CD4-positive, alpha-beta T cell (primary cell): ENCODE measurements around the gene TRIM36. TPM values are rescaled to one million over a fixed set of nuclear protein-coding genes. Genes with fewer than 3 reads are reported as not detected.

ENCODE experiments used
- ATAC-seq: fragments of 200-7000 bp; cut with Tn5 transposase; one replicate; pipeline ENCODE4 v1.10.0; 2022; ENCODE audit warnings: mild to moderate bottlenecking; ENCODE audit not compliant: poor library complexity
- CTCF ChIA-PET: fragments of 350-600 bp; sonication (Branson Sonifier 250); formaldehyde crosslinking; loops from one replicate; lab custom pipeline; 2021; ENCODE audit warnings: antibody characterized with exemption, inconsistent platforms; lab: Charles Lee
- POLR2A ChIA-PET: fragments of 350-600 bp; sonication (Branson Sonifier 250); formaldehyde crosslinking; loops from one replicate; lab custom pipeline; 2021; ENCODE audit warnings: antibody characterized with exemption, inconsistent platforms; lab: Charles Lee
- DNase-seq, 14 experiments: peaks; one replicate each; pipeline ENCODE4 v3.0.0-alpha.2; 2013 to 2020; ENCODE audit warnings: mixed read lengths in 2 of 14
- H3K27ac ChIP-seq, 2 donors: one replicate each; pipeline versions ENCODE4 v1.5.1 to v1.7.0; 2013; ENCODE audit warnings: low read length in 2 of 2, low read depth in 1 of 2, mild to moderate bottlenecking in 1 of 2
- H3K27me3 ChIP-seq, 2 experiments: 1 replicate in 1 of 2; 2 replicates in 1 of 2; pipeline versions ENCODE4 v1.6.1 to v1.7.0; 2013; ENCODE audit warnings: low read length in 2 of 2, control low read depth in 1 of 2, mild to moderate bottlenecking in 1 of 2, moderate library complexity in 1 of 2; ENCODE audit not compliant: insufficient read depth in 2 of 2, control insufficient read depth in 1 of 2
- H3K36me3 ChIP-seq: one replicate; pipeline ENCODE4 v1.6.1; 2013; ENCODE audit warnings: low read length, control low read depth; ENCODE audit not compliant: insufficient read depth
- H3K4me1 ChIP-seq: one replicate; pipeline ENCODE4 v1.6.1; 2013; ENCODE audit warnings: low read length, control low read depth; ENCODE audit not compliant: insufficient read depth
- H3K4me3 ChIP-seq: one replicate; pipeline ENCODE4 v1.5.1; 2013; ENCODE audit warnings: mild to moderate bottlenecking, low read length, moderate library complexity
- H3K9me3 ChIP-seq, 2 experiments: 1 replicate in 1 of 2; 2 replicates in 1 of 2; pipeline versions ENCODE4 v1.6.1 to v1.7.0; 2013; ENCODE audit warnings: low read length in 2 of 2, mild to moderate bottlenecking in 2 of 2, control low read depth in 1 of 2, moderate library complexity in 1 of 2; ENCODE audit not compliant: control insufficient read depth in 1 of 2, insufficient read depth in 1 of 2
- H3K27ac Mint-ChIP-seq: one replicate; pipeline ENCODE4 v1.8.0; 2020; ENCODE audit warnings: mixed read lengths
- H3K27me3 Mint-ChIP-seq: one replicate; pipeline ENCODE4 v1.8.0; 2021; ENCODE audit warnings: mixed read lengths
- H3K36me3 Mint-ChIP-seq: one replicate; pipeline ENCODE4 v1.8.0; 2021; ENCODE audit warnings: low read depth, mixed read lengths
- H3K4me1 Mint-ChIP-seq: one replicate; pipeline ENCODE4 v1.8.0; 2021; ENCODE audit warnings: low read depth, mixed read lengths
- H3K4me3 Mint-ChIP-seq: one replicate; pipeline ENCODE4 v1.8.0; 2020; ENCODE audit warnings: mild to moderate bottlenecking, mixed read lengths
- H3K9me3 Mint-ChIP-seq: one replicate; pipeline ENCODE4 v1.8.0; 2020; ENCODE audit warnings: mixed read lengths
- CTCF ChIP-seq: fragments of 200-600 bp; IDR thresholded peaks from one replicate; pipeline ENCODE4 v1.8.0; 2022; ENCODE audit warnings: antibody characterized with exemption, mild to moderate bottlenecking
- intact Hi-C, 2 experiments: fragments of 100-400 bp; cut with DNase I in 1 of 2; cut with micrococcal nuclease in 1 of 2; formaldehyde crosslinking; loops; one replicate each; pipeline versions ENCODE4 v1.15.1 to v1.9.0; 2023 to 2025; cut with DNase I, micrococcal nuclease
- total RNA-seq, 174 experiments: library from RNA in 2 of 174; stranded (reverse) in 2 of 174; gene quantifications; one replicate each; pipeline ENCODE4 v1.2.3 and lab custom pipeline; 2021 to 2026

The TRIM36 gene
- total RNA-seq, 2 experiments from 2014 or later = 0.14 TPM; not detected in 1

DNA sequence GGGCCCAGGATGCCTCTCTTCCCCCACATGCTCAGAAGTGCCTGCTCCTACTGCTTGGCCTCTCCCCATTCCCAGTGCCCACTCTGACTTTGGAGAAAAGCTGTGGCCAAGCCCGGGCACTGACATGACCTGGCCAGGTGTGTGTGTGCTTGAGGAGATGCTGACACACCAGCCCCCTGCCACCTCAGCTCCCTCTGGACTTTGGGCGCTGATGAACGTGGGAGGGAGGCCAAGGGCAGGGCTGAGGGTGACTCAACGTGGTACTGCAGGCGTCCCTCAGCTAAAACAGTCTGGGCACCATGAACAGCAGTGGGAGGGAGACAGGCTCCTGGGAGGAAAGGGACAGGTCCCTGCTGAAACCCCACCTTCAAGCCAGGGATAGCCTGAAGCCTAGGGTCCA, 3.9 kb downstream of the TRIM36 start:
- intact Hi-C loops = loop anchor here in 1 of 2 experiments (5.0 kb wide), 3 partner anchors 97 to 677 kb away; partner anchors contain the start of genes AP3S1, ATG12, CCDC112 and PGGT1B
- ATAC-seq (no peak), DNase-seq (no peak)
- Mint-ChIP-seq H3K27ac (no peak overlapping the region), H3K9me3 (peaks cover 5% of the 10 kb centered on the region), H3K4me1 (peaks cover 7% of the 10 kb centered on the region), H3K36me3 (no peaks in the 10 kb centered on the region), H3K27me3 (peaks cover 78% of the 10 kb centered on the region), H3K4me3 (no peak overlapping the region)
- TF ChIP-seq CTCF = no peak
- POLR2A ChIA-PET = no interaction called here
- Histone ChIP-seq H3K4me3 (no peak overlapping the region), H3K27me3 (peaks cover 38 to 55% of the 10 kb centered on the region in 2 experiments), H3K27ac (no peak overlapping the region), H3K4me1 (peaks cover 17% of the 10 kb centered on the region), H3K9me3 (peaks cover 10 to 32% of the 10 kb centered on the region in 2 experiments), H3K36me3 (no peaks in the 10 kb centered on the region)
- CTCF ChIA-PET = no interaction called here

GRCh38 chr5:115160975-115161475, 8.7 kb downstream of the TRIM36 start:
- Histone ChIP-seq H3K27me3 (peaks cover 13 to 32% of the 10 kb centered on the region in 2 experiments), H3K4me1 (no peaks in the 10 kb centered on the region), H3K27ac (no peak overlapping the region), H3K9me3 (peaks cover 0 to 13% of the 10 kb centered on the region in 2 experiments), H3K36me3 (no peaks in the 10 kb centered on the region), H3K4me3 (no peak overlapping the region)
- CTCF ChIA-PET = no interaction called here
- POLR2A ChIA-PET = no interaction called here
- Mint-ChIP-seq H3K9me3 (no peaks in the 10 kb centered on the region), H3K27ac (no peak overlapping the region), H3K27me3 (peaks cover 72% of the 10 kb centered on the region), H3K36me3 (no peaks in the 10 kb centered on the region), H3K4me1 (no peaks in the 10 kb centered on the region), H3K4me3 (no peak overlapping the region)
- ATAC-seq = no peak
- intact Hi-C loops = no loop called here
- no peak for TF ChIP-seq CTCF
- DNase-seq = no peak

DNA sequence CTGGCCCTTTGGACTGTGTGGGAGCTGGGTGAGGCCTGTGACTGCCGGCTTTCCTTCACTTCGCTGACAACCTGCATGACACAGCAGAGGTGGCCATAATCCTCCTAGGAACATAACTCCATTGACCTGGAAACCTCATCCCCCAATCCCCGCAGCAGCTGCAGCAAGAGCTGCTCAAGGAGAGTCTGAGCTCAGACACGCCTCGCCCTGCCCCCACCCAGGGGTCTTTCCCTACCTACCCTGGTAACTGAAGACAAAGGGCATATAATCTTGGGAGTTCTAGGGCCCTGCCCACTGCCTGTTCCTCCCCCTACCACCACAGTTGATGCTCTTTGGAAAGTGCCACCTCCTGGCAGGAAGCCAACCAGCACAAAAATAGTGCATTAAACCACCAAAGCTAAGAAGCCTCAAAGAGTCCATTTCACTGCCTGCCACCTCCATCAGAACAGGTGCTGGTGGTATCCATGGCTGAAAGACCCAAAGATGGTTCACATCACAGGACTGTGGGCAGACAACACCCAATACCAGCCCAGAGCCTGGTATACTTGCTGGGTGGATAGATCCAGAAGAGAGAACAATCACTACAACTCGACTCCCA, 18.4 kb downstream of the TRIM36 start:
- Mint-ChIP-seq H3K27ac (no peak overlapping the region), H3K27me3 (peaks cover 63% of the 10 kb centered on the region), H3K4me3 (no peak overlapping the region), H3K9me3 (peaks cover 16% of the 10 kb centered on the region), H3K36me3 (peaks cover 6% of the 10 kb centered on the region), H3K4me1 (no peaks in the 10 kb centered on the region)
- no peak for DNase-seq
- Histone ChIP-seq H3K27me3 (peaks cover 0 to 7% of the 10 kb centered on the region in 2 experiments), H3K36me3 (no peaks in the 10 kb centered on the region), H3K9me3 (peaks cover 18% of the 10 kb centered on the region in 2 experiments), H3K4me3 (no peak overlapping the region), H3K27ac (no peak overlapping the region), H3K4me1 (no peaks in the 10 kb centered on the region)
- no peak for TF ChIP-seq CTCF
- ChIA-PET POLR2A (no interaction called here), CTCF (no interaction called here)
- ATAC-seq = no peak
- intact Hi-C loops = no loop called here
